ENCODE measurements around the gene SCNN1B.

- TF ChIP-seq CTCF (IDR thresholded peaks at IDR 0.05; ENCODE audit: insufficient read depth, low read length, poor library complexity, severe bottlenecking), result no peak
- TF ChIP-seq EZH2phosphoT487 (conservative IDR thresholded peaks at IDR 0.05; ENCODE audit: low read length), result no peak
Measured at GRCh38 chr16:23298290-23298915, 3.7 kb upstream of the SCNN1B start.
